ENCODE results near the gene TBC1D21.
"Not testable (repeated sequence)": the region's sequence is repeated elsewhere in the genome, so short reads cannot be mapped to it uniquely, and the experiment has no call there.

The TBC1D21 gene

GRCh38 chr15:73936588-73937290 lies 63.4 kb downstream of the TBC1D21 start:
- no peak overlapping the region for H3K4me3 ChIP-seq (ENCODE audit: low read depth in 1 of 2, low read length in 2 of 2)
- peaks cover 0 to 8% of the 10 kb centered on the region in 2 donors for H3K4me1 ChIP-seq (ENCODE audit: control insufficient read depth in 1 of 2, insufficient read depth in 2 of 2, low read length in 2 of 2)
- no peaks in the 10 kb centered on the region for H3K9me3 ChIP-seq (ENCODE audit: control insufficient read depth in 1 of 2, low read length in 2 of 2)
- H3K27ac ChIP-seq (ENCODE audit: low read length), result no peak overlapping the region
- no peaks in the 10 kb centered on the region for H3K36me3 ChIP-seq (ENCODE audit: control insufficient read depth in 1 of 2, insufficient read depth in 2 of 2, low read length in 2 of 2)
- no peaks in the 10 kb centered on the region for H3K27me3 ChIP-seq (ENCODE audit: low read depth, low read length)

GRCh38 chr15:73937296-73937695 lies 63.9 kb downstream of the TBC1D21 start:
- no peak overlapping the region for H3K27ac ChIP-seq (ENCODE audit: low read length)

GRCh38 chr15:73937726-73938125 lies 64.4 kb downstream of the TBC1D21 start:
- Histone ChIP-seq H3K4me1 (ENCODE audit: control insufficient read depth in 1 of 2, insufficient read depth in 2 of 2, low read length in 2 of 2) (peaks cover 0 to 8% of the 10 kb centered on the region in 2 donors), H3K36me3 (ENCODE audit: control insufficient read depth in 1 of 2, insufficient read depth in 2 of 2, low read length in 2 of 2) (no peaks in the 10 kb centered on the region), H3K27me3 (ENCODE audit: low read depth, low read length) (no peaks in the 10 kb centered on the region), H3K9me3 (ENCODE audit: control insufficient read depth in 1 of 2, low read length in 2 of 2) (no peaks in the 10 kb centered on the region), H3K27ac (ENCODE audit: low read length) (no peak overlapping the region), H3K4me3 (ENCODE audit: low read depth in 1 of 2, low read length in 2 of 2) (no peak overlapping the region)

More at GRCh38 chr15:73937296-73937695, 63.9 kb downstream of the TBC1D21 start:
- Histone ChIP-seq H3K4me1 (ENCODE audit: control insufficient read depth in 1 of 2, insufficient read depth in 2 of 2, low read length in 2 of 2) (peaks cover 0 to 8% of the 10 kb centered on the region in 2 donors), H3K9me3 (ENCODE audit: control insufficient read depth in 1 of 2, low read length in 2 of 2) (no peaks in the 10 kb centered on the region), H3K36me3 (ENCODE audit: control insufficient read depth in 1 of 2, insufficient read depth in 2 of 2, low read length in 2 of 2) (no peaks in the 10 kb centered on the region), H3K27me3 (ENCODE audit: low read depth, low read length) (no peaks in the 10 kb centered on the region), H3K4me3 (ENCODE audit: low read depth in 1 of 2, low read length in 2 of 2) (no peak overlapping the region)

GRCh38 chr15:73938516-73938915 lies 65.2 kb downstream of the TBC1D21 start:
- H3K4me3 ChIP-seq (ENCODE audit: low read depth in 1 of 2, low read length in 2 of 2); H3K27ac ChIP-seq (ENCODE audit: low read length); H3K9me3 ChIP-seq (ENCODE audit: control insufficient read depth in 1 of 2, low read length in 2 of 2); H3K4me1 ChIP-seq (ENCODE audit: control insufficient read depth in 1 of 2, insufficient read depth in 2 of 2, low read length in 2 of 2); H3K36me3 ChIP-seq (ENCODE audit: control insufficient read depth in 1 of 2, insufficient read depth in 2 of 2, low read length in 2 of 2); H3K27me3 ChIP-seq (ENCODE audit: low read depth, low read length): not testable (repeated sequence)

Measured in muscle layer of duodenum (tissue), 2 donors.